Panc1 (cell line): Measurements from ENCODE around the gene MTA1.

ENCODE experiments used
- CTCF ChIP-seq: fragments of 450-650 bp; IDR thresholded peaks from 2 replicates; pipeline ENCODE4 v1.5.1; 2017; ENCODE audit warnings: mild to moderate bottlenecking
- POLR2AphosphoS5 ChIP-seq: IDR thresholded peaks from 2 replicates; pipeline ENCODE4 v1.6.1; 2012; ENCODE audit warnings: mild to moderate bottlenecking, low read depth, low read length, moderate library complexity

- TF ChIP-seq CTCF (no peak), POLR2AphosphoS5 (no peak)
Observed at GRCh38 chr14:105476831-105477659, 57.4 kb downstream of the MTA1 start.
